A172 (cell line): ENCODE results near the gene PHACTR3. TPM values are rescaled to one million over a fixed set of nuclear protein-coding genes. Genes with fewer than 3 reads are reported as not detected.
"Not testable (repeated sequence)": the region's sequence is repeated elsewhere in the genome, so short reads cannot be mapped to it uniquely, and the experiment has no call there.

Experiments used
- DNase-seq: peaks from one replicate; pipeline ENCODE4 v3.0.0-alpha.2; 2015; ENCODE audit warnings: low spot score
- total RNA-seq: library from RNA; depleted of rRNA; stranded (reverse); fragments of >200 nt; shearing (Covaris generic); gene quantifications from 2 replicates; pipeline ENCODE4 v1.2.3, GENCODE V29; 2014; rRNA removed

The PHACTR3 gene
- not detected in 2 replicates for total RNA-seq

GRCh38 chr20:59603781-59604541 lies at the start of gene PHACTR3:
TSS of gene PHACTR3 (plus strand) at chr20:59604540. CDS start at chr20:59605015, 475 bp downstream.
- DNase-seq = no peak

GRCh38 chr20:59557733-59558529 lies 46.4 kb upstream of the PHACTR3 start:
- DNase-seq = not testable (repeated sequence)

- DNase-seq = no peak
These were observed 45.1 kb upstream of the PHACTR3 start for GRCh38 chr20:59559024-59559817.

- DNase-seq = no peak
These were observed 44.5 kb upstream of the PHACTR3 start for GRCh38 chr20:59559863-59560262.

GRCh38 chr20:59560588-59561227 lies 43.6 kb upstream of the PHACTR3 start:
- peak; percentile 13 for DNase-seq

GRCh38 chr20:59561228-59561605 lies 43.1 kb upstream of the PHACTR3 start:
- no peak for DNase-seq

- no peak for DNase-seq
These were observed 42.6 kb upstream of the PHACTR3 start for GRCh38 chr20:59561614-59562277.

GRCh38 chr20:59564171-59564570 lies 40.2 kb upstream of the PHACTR3 start:
- no peak for DNase-seq

- DNase-seq = no peak
These were observed 39.4 kb upstream of the PHACTR3 start for GRCh38 chr20:59564943-59565342.

- no peak for DNase-seq
These were observed 38.4 kb upstream of the PHACTR3 start for GRCh38 chr20:59565768-59566461.

- DNase-seq = no peak
These were observed 37.5 kb upstream of the PHACTR3 start for GRCh38 chr20:59566631-59567524.

- DNase-seq = no peak
These were observed 36.5 kb upstream of the PHACTR3 start for GRCh38 chr20:59567585-59568508.

GRCh38 chr20:59568509-59569024 lies 35.8 kb upstream of the PHACTR3 start:
- no peak for DNase-seq

- no peak for DNase-seq
These were observed 35.0 kb upstream of the PHACTR3 start for GRCh38 chr20:59569305-59569704.

GRCh38 chr20:59571151-59571550 lies 33.2 kb upstream of the PHACTR3 start:
- DNase-seq = no peak

- DNase-seq = peak; percentile 45
These were observed 32.6 kb upstream of the PHACTR3 start for GRCh38 chr20:59571551-59572314.

- DNase-seq = no peak
These were observed 31.8 kb upstream of the PHACTR3 start for GRCh38 chr20:59572515-59572914.
